Measurements from ENCODE around the gene DCDC2. TPM values are rescaled to one million over a fixed set of nuclear protein-coding genes. Genes with fewer than 3 reads are reported as not detected.

DCDC2 gene
- total and polyA plus RNA-seq, 5 donors from 2014 or later: 0.39 TPM; not detected in 4

DNA sequence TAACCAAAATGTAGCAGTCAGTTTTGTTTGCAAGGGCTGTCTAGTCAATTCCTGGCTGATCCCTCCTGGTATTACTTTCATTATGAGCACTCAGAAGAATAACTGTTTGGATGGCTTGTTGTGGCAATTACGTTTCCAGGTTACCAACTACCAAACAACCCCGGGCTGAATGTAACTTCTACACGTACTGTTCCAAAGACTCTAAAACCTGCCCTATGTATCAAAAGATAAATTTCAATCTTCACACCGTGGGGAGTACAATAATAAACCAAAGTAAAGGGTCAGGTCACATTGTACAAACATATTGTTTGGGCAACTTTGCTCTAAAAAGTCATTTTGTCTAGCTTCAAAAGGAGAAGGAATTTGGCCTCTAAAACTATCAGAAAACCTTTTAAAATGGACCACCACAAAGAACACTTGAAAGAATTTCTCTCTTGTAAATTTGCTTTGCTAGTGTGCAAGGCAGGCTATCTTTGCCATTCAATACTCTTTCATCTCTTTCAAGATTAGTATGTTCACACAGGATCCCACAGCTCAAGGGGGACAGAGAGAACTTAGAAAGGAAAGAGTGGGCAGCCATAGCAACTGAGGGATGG is 27.6 kb downstream of the DCDC2 start:
- Mint-ChIP-seq H3K27ac (no peak overlapping the region), H3K36me3 (no peaks in the 10 kb centered on the region), H3K9me3 (no peaks in the 10 kb centered on the region), H3K4me3 (no peak overlapping the region), H3K27me3 (peaks cover 24% of the 10 kb centered on the region), H3K4me1 (no peaks in the 10 kb centered on the region)
- DNase-seq (no peak), ATAC-seq (ENCODE audit: low read depth in 2 of 2) (no peak)
- no peaks in the 10 kb centered on the region for H3K9me3 ChIP-seq (ENCODE audit: control insufficient read depth in 2 of 2, low read length in 2 of 2)
- no peaks in the 10 kb centered on the region for H3K4me1 ChIP-seq (ENCODE audit: control insufficient read depth, insufficient read depth, low read length, poor library complexity, severe bottlenecking)
- H3K27me3 ChIP-seq (ENCODE audit: control insufficient read depth, insufficient read depth, low read length): peaks cover 3% of the 10 kb centered on the region
- H3K4me3 ChIP-seq (ENCODE audit: low read depth, low read length): no peak overlapping the region
- no peaks in the 10 kb centered on the region for H3K36me3 ChIP-seq (ENCODE audit: control insufficient read depth, insufficient read depth, low read length)
- H3K27ac ChIP-seq (ENCODE audit: insufficient read depth, low read length, poor library complexity, severe bottlenecking): no peak overlapping the region

- Histone ChIP-seq H3K36me3 (ENCODE audit: control insufficient read depth, insufficient read depth, low read length) (no peaks in the 10 kb centered on the region), H3K4me3 (ENCODE audit: low read depth, low read length) (no peak overlapping the region), H3K4me1 (ENCODE audit: control insufficient read depth, insufficient read depth, low read length, poor library complexity, severe bottlenecking) (no peaks in the 10 kb centered on the region), H3K27ac (ENCODE audit: insufficient read depth, low read length, poor library complexity, severe bottlenecking) (no peak overlapping the region), H3K9me3 (ENCODE audit: control insufficient read depth in 2 of 2, low read length in 2 of 2) (no peaks in the 10 kb centered on the region), H3K27me3 (ENCODE audit: control insufficient read depth, insufficient read depth, low read length) (peaks cover 3% of the 10 kb centered on the region)
- Mint-ChIP-seq H3K4me3 (no peak overlapping the region), H3K36me3 (no peaks in the 10 kb centered on the region), H3K27ac (no peak overlapping the region), H3K9me3 (no peaks in the 10 kb centered on the region), H3K27me3 (peaks cover 24% of the 10 kb centered on the region), H3K4me1 (no peaks in the 10 kb centered on the region)
- DNase-seq: no peak
- ATAC-seq (ENCODE audit: low read depth in 2 of 2): no peak
Measured at GRCh38 chr6:24329451-24329850, 28.4 kb downstream of the DCDC2 start.

- ATAC-seq (ENCODE audit: low read depth in 2 of 2) (no peak), DNase-seq (no peak)
- no peak overlapping the region for H3K4me3 Mint-ChIP-seq
- H3K4me1 Mint-ChIP-seq: no peaks in the 10 kb centered on the region
- H3K4me1 ChIP-seq (ENCODE audit: control insufficient read depth, insufficient read depth, low read length, poor library complexity, severe bottlenecking): no peaks in the 10 kb centered on the region
- no peaks in the 10 kb centered on the region for H3K9me3 ChIP-seq (ENCODE audit: control insufficient read depth in 2 of 2, low read length in 2 of 2)
- H3K27ac ChIP-seq (ENCODE audit: insufficient read depth, low read length, poor library complexity, severe bottlenecking): no peak overlapping the region
- no peak overlapping the region for H3K27ac Mint-ChIP-seq
- H3K4me3 ChIP-seq (ENCODE audit: low read depth, low read length): no peak overlapping the region
- peaks cover 24% of the 10 kb centered on the region for H3K27me3 Mint-ChIP-seq
- peaks cover 3% of the 10 kb centered on the region for H3K27me3 ChIP-seq (ENCODE audit: control insufficient read depth, insufficient read depth, low read length)
- no peaks in the 10 kb centered on the region for H3K36me3 ChIP-seq (ENCODE audit: control insufficient read depth, insufficient read depth, low read length)
- H3K9me3 Mint-ChIP-seq: no peaks in the 10 kb centered on the region
- no peaks in the 10 kb centered on the region for H3K36me3 Mint-ChIP-seq
Measured at GRCh38 chr6:24329022-24329421, 28.8 kb downstream of the DCDC2 start.

- Histone ChIP-seq H3K27me3 (ENCODE audit: control insufficient read depth, insufficient read depth, low read length) (peaks cover under 1% of the 10 kb centered on the region), H3K4me1 (ENCODE audit: control insufficient read depth, insufficient read depth, low read length, poor library complexity, severe bottlenecking) (no peaks in the 10 kb centered on the region), H3K36me3 (ENCODE audit: control insufficient read depth, insufficient read depth, low read length) (no peaks in the 10 kb centered on the region), H3K4me3 (ENCODE audit: low read depth, low read length) (no peak overlapping the region), H3K27ac (ENCODE audit: insufficient read depth, low read length, poor library complexity, severe bottlenecking) (no peak overlapping the region), H3K9me3 (ENCODE audit: control insufficient read depth in 2 of 2, low read length in 2 of 2) (no peaks in the 10 kb centered on the region)
- Mint-ChIP-seq H3K4me3 (no peak overlapping the region), H3K4me1 (no peaks in the 10 kb centered on the region), H3K9me3 (peaks cover 0 to 1% (median 0%) of the 10 kb centered on the region in 7 donors), H3K36me3 (no peaks in the 10 kb centered on the region), H3K27ac (no peak overlapping the region), H3K27me3 (peaks cover 32% of the 10 kb centered on the region)
- DNase-seq (no peak), ATAC-seq (ENCODE audit: low read depth in 2 of 2) (no peak)
Measured at GRCh38 chr6:24327756-24328155, 30.1 kb downstream of the DCDC2 start.

DNA sequence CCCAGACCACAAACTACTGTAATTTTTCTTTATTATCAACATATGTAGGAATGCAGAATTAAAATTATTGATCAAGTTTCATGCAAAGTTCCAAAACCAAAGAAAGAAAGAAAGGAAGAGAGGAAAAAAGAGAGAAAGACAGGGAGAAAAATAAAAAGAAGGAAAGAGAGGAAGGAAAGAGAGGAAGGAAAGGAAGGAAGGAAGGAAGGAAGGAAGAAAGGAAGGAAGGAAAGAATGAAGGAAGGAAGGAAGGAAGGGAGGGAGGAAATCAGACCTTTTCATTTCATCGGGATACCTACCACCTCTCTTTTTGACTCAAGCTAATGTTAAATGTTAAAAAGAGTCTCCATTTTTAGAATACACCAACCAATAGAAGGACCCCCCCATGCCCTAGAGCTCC is 31.9 kb downstream of the DCDC2 start:
- Histone ChIP-seq H3K4me3 (ENCODE audit: low read depth, low read length) (no peak overlapping the region), H3K4me1 (ENCODE audit: control insufficient read depth, insufficient read depth, low read length, poor library complexity, severe bottlenecking) (no peaks in the 10 kb centered on the region), H3K36me3 (ENCODE audit: control insufficient read depth, insufficient read depth, low read length) (no peaks in the 10 kb centered on the region), H3K27ac (ENCODE audit: insufficient read depth, low read length, poor library complexity, severe bottlenecking) (no peak overlapping the region), H3K27me3 (ENCODE audit: control insufficient read depth, insufficient read depth, low read length) (no peaks in the 10 kb centered on the region), H3K9me3 (ENCODE audit: control insufficient read depth in 2 of 2, low read length in 2 of 2) (no peaks in the 10 kb centered on the region)
- no peaks in the 10 kb centered on the region for H3K36me3 Mint-ChIP-seq
- no peak overlapping the region for H3K4me3 Mint-ChIP-seq
- ATAC-seq (ENCODE audit: low read depth in 2 of 2) (no peak), DNase-seq (no peak)
- no peak overlapping the region for H3K27ac Mint-ChIP-seq
- H3K27me3 Mint-ChIP-seq: peaks cover 40% of the 10 kb centered on the region
- peaks cover 0 to 1% (median 0%) of the 10 kb centered on the region in 7 donors for H3K9me3 Mint-ChIP-seq
- no peaks in the 10 kb centered on the region for H3K4me1 Mint-ChIP-seq

- no peaks in the 10 kb centered on the region for H3K36me3 Mint-ChIP-seq
- H3K27ac Mint-ChIP-seq: no peak overlapping the region
- no peaks in the 10 kb centered on the region for H3K4me1 Mint-ChIP-seq
- no peak overlapping the region for H3K4me3 Mint-ChIP-seq
- peaks cover 39% of the 10 kb centered on the region for H3K27me3 Mint-ChIP-seq
- no peaks in the 10 kb centered on the region for H3K36me3 ChIP-seq (ENCODE audit: control insufficient read depth, insufficient read depth, low read length)
- H3K9me3 Mint-ChIP-seq: peaks cover 0 to 1% (median 0%) of the 10 kb centered on the region in 7 donors
- no peaks in the 10 kb centered on the region for H3K9me3 ChIP-seq (ENCODE audit: control insufficient read depth in 2 of 2, low read length in 2 of 2)
- DNase-seq (no peak), ATAC-seq (ENCODE audit: low read depth in 2 of 2) (no peak)
- peaks cover 2% of the 10 kb centered on the region for H3K27me3 ChIP-seq (ENCODE audit: control insufficient read depth, insufficient read depth, low read length)
- H3K4me3 ChIP-seq (ENCODE audit: low read depth, low read length): no peak overlapping the region
- H3K27ac ChIP-seq (ENCODE audit: insufficient read depth, low read length, poor library complexity, severe bottlenecking): no peak overlapping the region
- H3K4me1 ChIP-seq (ENCODE audit: control insufficient read depth, insufficient read depth, low read length, poor library complexity, severe bottlenecking): no peaks in the 10 kb centered on the region
Measured at GRCh38 chr6:24324617-24325016, 33.2 kb downstream of the DCDC2 start.

GRCh38 chr6:24323632-24324337 is 34.1 kb downstream of the DCDC2 start:
- Mint-ChIP-seq H3K4me3 (no peak overlapping the region), H3K27me3 (peaks cover 38% of the 10 kb centered on the region), H3K4me1 (no peaks in the 10 kb centered on the region), H3K9me3 (peaks cover 0 to 1% (median 0%) of the 10 kb centered on the region in 7 donors), H3K36me3 (no peaks in the 10 kb centered on the region), H3K27ac (no peak overlapping the region)
- Histone ChIP-seq H3K9me3 (ENCODE audit: control insufficient read depth in 2 of 2, low read length in 2 of 2) (no peaks in the 10 kb centered on the region), H3K4me3 (ENCODE audit: low read depth, low read length) (no peak overlapping the region), H3K27ac (ENCODE audit: insufficient read depth, low read length, poor library complexity, severe bottlenecking) (no peak overlapping the region), H3K27me3 (ENCODE audit: control insufficient read depth, insufficient read depth, low read length) (peaks cover 2% of the 10 kb centered on the region), H3K36me3 (ENCODE audit: control insufficient read depth, insufficient read depth, low read length) (no peaks in the 10 kb centered on the region), H3K4me1 (ENCODE audit: control insufficient read depth, insufficient read depth, low read length, poor library complexity, severe bottlenecking) (no peaks in the 10 kb centered on the region)
- ATAC-seq (ENCODE audit: low read depth in 2 of 2) (no peak), DNase-seq (no peak)

DNA sequence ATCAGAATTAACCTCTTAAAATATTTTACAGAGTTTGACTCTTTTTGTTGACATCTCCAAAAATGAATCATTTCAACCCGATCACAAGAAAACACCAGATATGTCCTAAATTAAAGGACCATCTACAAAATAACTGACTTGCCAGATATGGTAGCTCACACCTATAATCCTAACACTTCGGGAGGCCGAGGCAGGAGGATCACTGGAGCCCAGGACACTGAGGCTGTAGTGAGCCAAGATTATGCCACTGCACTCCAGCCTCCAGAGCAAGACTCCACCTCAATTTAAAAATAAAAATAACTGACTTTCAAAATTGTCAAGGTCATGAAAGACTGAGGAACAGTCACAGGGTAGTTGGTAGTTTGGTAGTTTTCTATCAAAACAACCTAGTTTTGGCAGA is 34.9 kb downstream of the DCDC2 start:
- Mint-ChIP-seq H3K27ac (no peak overlapping the region), H3K36me3 (no peaks in the 10 kb centered on the region), H3K4me1 (no peaks in the 10 kb centered on the region), H3K27me3 (peaks cover 42% of the 10 kb centered on the region), H3K9me3 (peaks cover 0 to 2% (median 0%) of the 10 kb centered on the region in 7 donors), H3K4me3 (no peak overlapping the region)
- Histone ChIP-seq H3K4me1 (ENCODE audit: control insufficient read depth, insufficient read depth, low read length, poor library complexity, severe bottlenecking) (no peaks in the 10 kb centered on the region), H3K27ac (ENCODE audit: insufficient read depth, low read length, poor library complexity, severe bottlenecking) (no peak overlapping the region), H3K9me3 (ENCODE audit: control insufficient read depth in 2 of 2, low read length in 2 of 2) (no peaks in the 10 kb centered on the region), H3K36me3 (ENCODE audit: control insufficient read depth, insufficient read depth, low read length) (no peaks in the 10 kb centered on the region), H3K4me3 (ENCODE audit: low read depth, low read length) (no peak overlapping the region), H3K27me3 (ENCODE audit: control insufficient read depth, insufficient read depth, low read length) (peaks cover 3% of the 10 kb centered on the region)
- DNase-seq (no peak), ATAC-seq (ENCODE audit: low read depth in 2 of 2) (no peak)
